H54 (cell line): Measurements from ENCODE around the gene PIK3AP1.
"Not testable (repeated sequence)": the region's sequence is repeated elsewhere in the genome, so short reads cannot be mapped to it uniquely, and the experiment has no call there.

Source experiments
- DNase-seq: peaks from one replicate; pipeline ENCODE4 v3.0.0; 2011; ENCODE audit warnings: low spot score, mixed read lengths; ENCODE audit not compliant: insufficient read length
- FAIRE-seq: peaks from 3 replicates; lab custom pipeline; 2011; peaks lifted over from hg19 to GRCh38; lab: Jason Lieb, UNC
- POLR2A ChIP-seq: IDR thresholded peaks from 2 replicates; pipeline ENCODE4 v1.6.1; 2011; ENCODE audit warnings: low read depth, mild to moderate bottlenecking, low read length

Gene PIK3AP1, protein sequence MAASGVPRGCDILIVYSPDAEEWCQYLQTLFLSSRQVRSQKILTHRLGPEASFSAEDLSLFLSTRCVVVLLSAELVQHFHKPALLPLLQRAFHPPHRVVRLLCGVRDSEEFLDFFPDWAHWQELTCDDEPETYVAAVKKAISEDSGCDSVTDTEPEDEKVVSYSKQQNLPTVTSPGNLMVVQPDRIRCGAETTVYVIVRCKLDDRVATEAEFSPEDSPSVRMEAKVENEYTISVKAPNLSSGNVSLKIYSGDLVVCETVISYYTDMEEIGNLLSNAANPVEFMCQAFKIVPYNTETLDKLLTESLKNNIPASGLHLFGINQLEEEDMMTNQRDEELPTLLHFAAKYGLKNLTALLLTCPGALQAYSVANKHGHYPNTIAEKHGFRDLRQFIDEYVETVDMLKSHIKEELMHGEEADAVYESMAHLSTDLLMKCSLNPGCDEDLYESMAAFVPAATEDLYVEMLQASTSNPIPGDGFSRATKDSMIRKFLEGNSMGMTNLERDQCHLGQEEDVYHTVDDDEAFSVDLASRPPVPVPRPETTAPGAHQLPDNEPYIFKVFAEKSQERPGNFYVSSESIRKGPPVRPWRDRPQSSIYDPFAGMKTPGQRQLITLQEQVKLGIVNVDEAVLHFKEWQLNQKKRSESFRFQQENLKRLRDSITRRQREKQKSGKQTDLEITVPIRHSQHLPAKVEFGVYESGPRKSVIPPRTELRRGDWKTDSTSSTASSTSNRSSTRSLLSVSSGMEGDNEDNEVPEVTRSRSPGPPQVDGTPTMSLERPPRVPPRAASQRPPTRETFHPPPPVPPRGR

GRCh38 chr10:96720422-96721206 is at the start of gene PIK3AP1:
Gene PIK3AP1, minus strand, starts transcription at chr10:96720514. Its CDS starts 120 bp downstream, at chr10:96720394.
- FAIRE-seq (no peak), DNase-seq (peak; percentile 69)
- TF ChIP-seq POLR2A: no peak

- FAIRE-seq: no peak
- DNase-seq: no peak
- no peak for TF ChIP-seq POLR2A
Measured at GRCh38 chr10:96768136-96768535, 47.8 kb upstream of the PIK3AP1 start.

- no peak for TF ChIP-seq POLR2A
- no peak for FAIRE-seq
- DNase-seq: no peak
Measured at GRCh38 chr10:96767611-96768010, 47.3 kb upstream of the PIK3AP1 start.

DNA sequence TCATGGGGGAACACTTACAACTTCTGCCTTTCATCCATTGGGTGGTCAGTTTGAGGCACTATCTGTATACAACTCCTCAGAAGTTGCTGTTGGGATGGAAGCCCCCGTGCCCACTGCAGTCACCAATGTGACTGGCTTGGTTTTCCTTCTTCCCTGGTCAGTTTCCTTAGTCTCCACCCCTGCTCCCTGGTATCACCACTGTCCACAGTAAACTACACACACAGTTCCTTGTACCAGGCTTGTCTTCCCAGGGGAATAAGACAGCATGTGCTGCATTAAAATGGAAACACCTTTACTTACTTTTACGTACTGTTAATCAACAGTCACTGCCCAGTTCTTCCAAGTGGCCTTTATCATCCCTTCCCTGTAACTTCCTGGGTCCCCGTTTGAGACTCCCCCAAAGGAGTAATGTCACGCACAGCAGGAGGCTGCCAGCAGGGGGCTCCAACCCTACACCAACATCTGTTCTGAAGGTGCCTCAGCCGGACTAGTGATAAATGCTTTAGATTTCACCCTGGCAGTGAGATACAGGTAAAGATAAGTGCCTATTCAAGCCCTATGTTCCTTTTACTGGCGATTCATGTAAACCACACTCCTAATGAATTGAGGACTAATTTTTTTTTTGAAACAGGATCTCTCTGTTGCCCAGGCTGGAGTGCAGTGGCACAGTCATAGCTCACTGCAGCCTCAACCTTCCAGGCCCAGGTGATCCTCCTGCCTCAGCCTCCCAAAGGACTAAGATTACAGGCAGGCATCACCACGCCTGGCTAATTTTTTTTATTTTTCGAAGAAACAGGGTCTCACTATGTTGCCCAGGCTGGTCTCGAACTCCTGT is 45.3 kb upstream of the PIK3AP1 start:
- peak; percentile 48 for FAIRE-seq
- TF ChIP-seq POLR2A: no peak
- DNase-seq: peak; percentile 57

DNA sequence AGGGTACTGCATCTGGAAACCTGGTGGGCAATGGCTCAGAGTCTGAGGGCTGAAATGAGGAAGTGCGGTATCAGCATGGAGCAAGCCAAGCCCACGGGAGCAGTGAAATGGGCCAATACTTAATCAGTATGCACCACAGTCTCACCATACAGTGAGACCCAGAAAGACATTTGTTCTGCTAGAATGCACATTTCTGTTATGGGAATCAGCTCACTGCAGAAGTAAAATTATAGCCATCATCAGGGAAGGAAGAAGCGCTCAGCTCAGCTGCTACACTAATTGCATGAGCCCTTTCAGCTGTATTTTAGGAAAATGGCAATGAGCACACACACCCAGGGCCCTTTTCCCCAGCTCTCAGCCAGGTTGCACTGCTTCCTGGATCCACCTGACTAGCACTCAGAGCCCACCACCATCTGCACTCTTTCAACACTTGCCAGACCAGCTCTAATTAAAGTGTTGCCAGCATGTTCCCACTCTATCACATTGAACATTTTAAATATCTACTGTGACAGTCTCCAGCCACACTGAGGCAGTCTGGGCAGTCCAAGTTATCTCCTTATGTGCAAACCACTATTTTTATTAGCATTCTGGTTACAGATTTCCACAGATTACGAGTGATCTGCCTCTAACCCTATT is 44.2 kb upstream of the PIK3AP1 start:
- DNase-seq (no peak), FAIRE-seq (no peak)
- TF ChIP-seq POLR2A: no peak

GRCh38 chr10:96758423-96758822 is 38.1 kb upstream of the PIK3AP1 start:
- FAIRE-seq (no peak), DNase-seq (no peak)
- TF ChIP-seq POLR2A: no peak

DNA sequence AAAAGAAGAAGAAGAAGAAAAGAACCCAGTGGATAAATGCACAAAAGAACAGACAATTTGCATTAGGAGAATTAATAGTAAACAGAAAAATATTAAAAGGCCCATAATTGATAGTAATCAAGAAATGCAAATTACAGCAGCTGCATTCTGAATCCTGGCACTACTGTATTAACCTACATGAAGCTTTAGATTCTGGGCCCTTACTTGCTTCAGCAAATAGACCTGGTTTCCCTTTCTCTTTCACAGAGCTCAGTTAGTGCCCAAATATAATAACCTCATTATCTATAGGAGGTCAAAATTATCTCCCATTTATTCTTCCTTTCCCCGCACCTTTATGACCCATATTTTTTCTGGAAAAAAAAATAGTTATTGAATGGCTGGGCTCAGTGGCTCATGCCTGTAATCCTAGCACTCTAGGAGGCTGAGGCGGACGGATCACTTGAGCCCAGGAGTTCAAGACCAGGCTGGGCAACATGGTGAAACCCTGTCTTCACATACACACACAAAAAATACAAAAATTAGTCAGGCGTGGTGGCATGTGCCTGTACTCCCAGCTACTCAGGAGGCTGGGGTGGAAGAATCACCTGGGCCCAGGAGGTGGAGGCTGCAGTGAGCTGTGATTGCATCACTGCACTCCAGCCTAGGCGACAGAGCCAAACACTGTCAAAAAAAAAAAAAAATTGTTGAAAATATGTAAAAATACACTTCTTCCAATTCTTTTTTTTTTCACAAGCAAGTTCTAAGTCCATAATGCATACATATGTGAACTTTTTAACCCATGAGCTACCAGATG is 36.0 kb upstream of the PIK3AP1 start:
- DNase-seq (no peak), FAIRE-seq (no peak)
- no peak for TF ChIP-seq POLR2A

GRCh38 chr10:96753956-96754355 is 33.6 kb upstream of the PIK3AP1 start:
- TF ChIP-seq POLR2A: no peak
- no peak for FAIRE-seq

DNA sequence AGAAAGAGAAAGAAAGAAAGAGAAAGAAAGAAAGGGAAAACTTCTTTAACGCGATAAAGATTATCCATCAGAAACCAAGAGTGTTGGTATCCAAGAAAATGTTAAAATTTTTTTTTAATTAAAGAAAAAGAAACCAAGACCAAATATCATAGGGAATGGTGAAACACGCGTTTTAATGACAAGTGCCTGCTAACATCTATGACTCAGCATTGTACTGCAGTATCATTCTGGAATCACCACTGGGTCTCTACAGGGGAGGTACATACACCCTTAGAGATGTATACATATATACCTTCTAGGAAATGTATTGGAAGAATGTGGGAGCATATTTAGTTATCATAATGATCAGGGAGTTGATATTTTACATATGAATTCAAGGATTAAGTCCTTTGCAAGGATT is 32.1 kb upstream of the PIK3AP1 start:
- FAIRE-seq: no peak
- DNase-seq: no peak
- TF ChIP-seq POLR2A: no peak

More at GRCh38 chr10:96753956-96754355, 33.6 kb upstream of the PIK3AP1 start:
- DNase-seq: no peak

GRCh38 chr10:96750316-96750715 is 30.0 kb upstream of the PIK3AP1 start:
- DNase-seq, FAIRE-seq: not testable (repeated sequence)

DNA sequence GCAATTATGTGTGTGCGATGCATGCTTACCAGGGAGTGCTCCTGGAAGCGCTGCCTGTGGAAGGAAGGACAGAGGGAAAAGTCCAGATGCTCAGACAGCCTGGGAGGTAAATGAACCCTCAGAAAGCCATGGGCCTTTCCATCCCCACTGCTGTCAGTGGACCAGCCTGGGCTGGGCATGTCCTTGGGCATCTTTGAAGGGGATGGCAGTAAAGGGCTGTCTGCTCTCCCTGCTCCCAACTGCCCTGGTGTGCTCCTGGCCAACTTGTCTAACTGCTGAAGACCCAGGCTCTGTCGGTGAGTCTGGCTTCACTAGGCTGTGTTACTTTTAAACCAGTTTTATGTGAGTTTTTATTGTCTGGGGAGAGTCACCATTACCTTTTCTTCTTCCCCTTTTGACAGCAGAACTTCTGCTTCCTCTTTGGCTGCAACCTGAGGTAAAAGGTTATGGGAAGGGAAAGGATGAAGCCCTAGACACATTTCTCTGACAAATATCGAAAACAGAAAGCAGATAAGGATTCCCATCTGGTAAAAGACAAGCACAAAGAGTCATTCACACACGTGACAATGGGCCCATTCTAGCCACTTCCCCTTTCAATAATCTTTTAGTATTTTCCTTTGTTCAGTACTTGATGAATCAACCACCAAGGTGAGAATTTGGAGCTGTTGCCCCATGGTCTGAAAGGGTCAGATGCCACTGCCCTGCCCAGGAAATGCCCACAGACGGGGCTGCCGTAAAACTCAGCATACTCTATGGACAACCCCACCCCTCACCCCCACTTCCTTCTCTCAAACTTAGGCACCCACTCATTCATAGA is 27.6 kb upstream of the PIK3AP1 start:
- DNase-seq (no peak), FAIRE-seq (no peak)
- no peak for TF ChIP-seq POLR2A
